Esophagus muscularis mucosa (tissue), 4 donors: ENCODE data around the gene PITX3.

ENCODE experiments used
- CTCF ChIP-seq, 3 experiments: fragments of 200-600 bp in 2 of 3; fragments of 450-650 bp in 1 of 3; sonication (generic) in 2 of 3; IDR thresholded peaks; one replicate each; pipeline ENCODE4 v1.5.1; 2017 to 2019; ENCODE audit warnings: antibody characterized with exemption in 3 of 3, mild to moderate bottlenecking in 2 of 3, moderate library complexity in 1 of 3
- EP300 ChIP-seq: sonication (generic); formaldehyde crosslinking; IDR thresholded peaks from one replicate; pipeline ENCODE4 v1.6.1; 2017; ENCODE audit warnings: antibody characterized with exemption
- POLR2A ChIP-seq: fragments of 450-650 bp; IDR thresholded peaks from one replicate; pipeline ENCODE4 v1.6.1; 2017; ENCODE audit warnings: antibody characterized with exemption, moderate library complexity, mild to moderate bottlenecking, low read depth
- POLR2AphosphoS5 ChIP-seq, 2 donors: sonication (generic); formaldehyde crosslinking; IDR thresholded peaks; one replicate each; pipeline ENCODE4 v1.6.1; 2017; ENCODE audit warnings: antibody characterized with exemption in 2 of 2

- TF ChIP-seq CTCF (IDR thresholded peaks at IDR 0.05) = no peak
- TF ChIP-seq POLR2AphosphoS5 (IDR thresholded peaks at IDR 0.05) = no peak
- no peak for TF ChIP-seq POLR2A
- no peak for TF ChIP-seq EP300
These were observed 790 bp upstream of the PITX3 start for GRCh38 chr10:102242118-102242485.
